ENCODE measurements around the gene CLDN19. TPM values are rescaled to one million over a fixed set of nuclear protein-coding genes. Genes with fewer than 3 reads are reported as not detected.
A peak's percentile ranks its signal among the peaks of the same experiment; 100 is the strongest.

The CLDN19 gene
- total RNA-seq, 4 donors from 2014 or later = 0.99 to 1.9 (median 1.1) TPM; not detected in 1

GRCh38 chr1:42750041-42750440, 10.0 kb upstream of the CLDN19 start:
- Histone ChIP-seq H3K27ac (replicated peaks in 1 of 4) (no peak overlapping the region), H3K36me3 (peaks cover 39 to 88% (median 86%) of the 10 kb centered on the region in 4 donors), H3K4me1 (no peaks in the 10 kb centered on the region), H3K27me3 (no peaks in the 10 kb centered on the region), H3K9me3 (no peaks in the 10 kb centered on the region), H3K4me3 (no peak overlapping the region)
- WGBS = 91% methylated on average over 11 of the region's 12 CpGs
- DNase-seq (ENCODE audit: extremely low spot score) = no peak
- intact Hi-C loops (cut with DNase I) = no loop called here
- TF ChIP-seq POLR2AphosphoS5 (IDR thresholded peaks at IDR 0.05) (no peak), CTCF (IDR thresholded peaks at IDR 0.05) (no peak), EP300 (IDR thresholded peaks at IDR 0.05) (no peak), POLR2A (IDR thresholded peaks at IDR 0.05; ENCODE audit: low read depth) (no peak)

GRCh38 chr1:42748461-42749410, 8.7 kb upstream of the CLDN19 start:
- WGBS = 88% methylated on average over 12 of the region's 14 CpGs
- Histone ChIP-seq H3K27ac (replicated peaks in 1 of 4) (no peak overlapping the region), H3K36me3 (peaks cover 26 to 75% (median 73%) of the 10 kb centered on the region in 4 donors), H3K4me3 (no peak overlapping the region), H3K4me1 (no peaks in the 10 kb centered on the region), H3K9me3 (no peaks in the 10 kb centered on the region), H3K27me3 (no peaks in the 10 kb centered on the region)
- no peak for DNase-seq (ENCODE audit: extremely low spot score)
- intact Hi-C loops (cut with DNase I) = no loop called here
- TF ChIP-seq CTCF (IDR thresholded peaks at IDR 0.05) (no peak), POLR2A (IDR thresholded peaks at IDR 0.05; ENCODE audit: low read depth) (no peak), EP300 (IDR thresholded peaks at IDR 0.05) (no peak), POLR2AphosphoS5 (IDR thresholded peaks at IDR 0.05) (no peak)

- intact Hi-C loops (cut with DNase I) = no loop called here
- no peak for TF ChIP-seq POLR2AphosphoS5 (IDR thresholded peaks at IDR 0.05)
- TF ChIP-seq EP300 (IDR thresholded peaks at IDR 0.05) = no peak
- no peak for TF ChIP-seq CTCF (IDR thresholded peaks at IDR 0.05)
- TF ChIP-seq POLR2A (IDR thresholded peaks at IDR 0.05; ENCODE audit: low read depth) = no peak
- no peak for DNase-seq (ENCODE audit: extremely low spot score)
- no peaks in the 10 kb centered on the region for H3K27me3 ChIP-seq
- no peaks in the 10 kb centered on the region for H3K4me1 ChIP-seq
- H3K36me3 ChIP-seq = peaks cover 22 to 68% (median 66%) of the 10 kb centered on the region in 4 donors
- H3K27ac ChIP-seq (replicated peaks in 1 of 4) = no peak overlapping the region
- WGBS = 87% methylated on average over 10 of the region's 10 CpGs
- H3K9me3 ChIP-seq = no peaks in the 10 kb centered on the region
- H3K4me3 ChIP-seq = no peak overlapping the region
Measured at GRCh38 chr1:42748021-42748420, 8.0 kb upstream of the CLDN19 start.

GRCh38 chr1:42747125-42747524, 7.1 kb upstream of the CLDN19 start:
- H3K9me3 ChIP-seq = no peaks in the 10 kb centered on the region
- no peak for DNase-seq (ENCODE audit: extremely low spot score)
- H3K36me3 ChIP-seq = peaks cover 22 to 59% (median 57%) of the 10 kb centered on the region in 4 donors
- no peak overlapping the region for H3K4me3 ChIP-seq
- no peaks in the 10 kb centered on the region for H3K27me3 ChIP-seq
- H3K4me1 ChIP-seq = no peaks in the 10 kb centered on the region
- TF ChIP-seq POLR2A (IDR thresholded peaks at IDR 0.05; ENCODE audit: low read depth) = no peak
- TF ChIP-seq CTCF (IDR thresholded peaks at IDR 0.05) = peak; percentile 34 to 60 (median 47)
- intact Hi-C loops (cut with DNase I) = no loop called here
- WGBS = 61% methylated on average over 9 of the region's 14 CpGs
- no peak overlapping the region for H3K27ac ChIP-seq (replicated peaks in 1 of 4)

All from esophagus muscularis mucosa (tissue), 4 donors.